MM.1S (cell line): Measurements from ENCODE around the gene EBI3.

ENCODE experiments used
- EZH2 ChIP-seq: fragments of 300-600 bp; sonication (generic); optimal IDR thresholded peaks from 2 replicates; pipeline ENCODE3; 2017; ENCODE audit warnings: low read depth, mild to moderate bottlenecking, antibody characterized with exemption, low read length, mixed read lengths
- EZH2phosphoT487 ChIP-seq: fragments of 300-600 bp; sonication (generic); IDR thresholded peaks from 2 replicates; pipeline ENCODE4 v1.6.1; 2018; ENCODE audit warnings: antibody characterized with exemption, low read length
- TF ChIP-seq, protein P1 (sequence below): fragments of 300-600 bp; sonication (generic); IDR thresholded peaks from 2 replicates; pipeline ENCODE4 v1.5.1; 2016; ENCODE audit warnings: antibody characterized with exemption, low read length, mixed read lengths

- TF ChIP-seq, protein P1, sequence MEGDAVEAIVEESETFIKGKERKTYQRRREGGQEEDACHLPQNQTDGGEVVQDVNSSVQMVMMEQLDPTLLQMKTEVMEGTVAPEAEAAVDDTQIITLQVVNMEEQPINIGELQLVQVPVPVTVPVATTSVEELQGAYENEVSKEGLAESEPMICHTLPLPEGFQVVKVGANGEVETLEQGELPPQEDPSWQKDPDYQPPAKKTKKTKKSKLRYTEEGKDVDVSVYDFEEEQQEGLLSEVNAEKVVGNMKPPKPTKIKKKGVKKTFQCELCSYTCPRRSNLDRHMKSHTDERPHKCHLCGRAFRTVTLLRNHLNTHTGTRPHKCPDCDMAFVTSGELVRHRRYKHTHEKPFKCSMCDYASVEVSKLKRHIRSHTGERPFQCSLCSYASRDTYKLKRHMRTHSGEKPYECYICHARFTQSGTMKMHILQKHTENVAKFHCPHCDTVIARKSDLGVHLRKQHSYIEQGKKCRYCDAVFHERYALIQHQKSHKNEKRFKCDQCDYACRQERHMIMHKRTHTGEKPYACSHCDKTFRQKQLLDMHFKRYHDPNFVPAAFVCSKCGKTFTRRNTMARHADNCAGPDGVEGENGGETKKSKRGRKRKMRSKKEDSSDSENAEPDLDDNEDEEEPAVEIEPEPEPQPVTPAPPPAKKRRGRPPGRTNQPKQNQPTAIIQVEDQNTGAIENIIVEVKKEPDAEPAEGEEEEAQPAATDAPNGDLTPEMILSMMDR, result peak; percentile 49
- peak; percentile 29 for TF ChIP-seq EZH2
- no peak for TF ChIP-seq EZH2phosphoT487
Observed at GRCh38 chr19:4206818-4207484, 22.4 kb upstream of the EBI3 start.
